Calu3 (cell line): ENCODE results near the gene SMARCD3. TPM values are rescaled to one million over a fixed set of nuclear protein-coding genes. Genes with fewer than 3 reads are reported as not detected.
A peak's percentile ranks its signal among the peaks of the same experiment; 100 is the strongest.

Experiments
- BruUV-seq: library from RNA; stranded (reverse); fragments of 400-500 nt; replicated peaks from 2 replicates; lab custom pipeline; 2021; lab: Mats Ljungman, UMichigan
- CTCF ChIA-PET: fragments of 300-600 bp; sonication (Branson Sonifier 250); formaldehyde crosslinking; loops from one replicate; lab custom pipeline; 2022; ENCODE audit warnings: antibody characterized with exemption; lab: Charles Lee
- DNase-seq: peaks from one replicate; pipeline ENCODE4 v3.0.0; 2022
- H3K27ac Mint-ChIP-seq: one replicate; pipeline ENCODE4 v1.8.0; 2022; ENCODE audit warnings: mixed read lengths; ENCODE audit not compliant: unreplicated experiment
- H3K27me3 Mint-ChIP-seq: one replicate; pipeline ENCODE4 v1.8.0; 2022; ENCODE audit warnings: mixed read lengths; ENCODE audit not compliant: unreplicated experiment
- H3K36me3 Mint-ChIP-seq: one replicate; pipeline ENCODE4 v1.8.0; 2022; ENCODE audit warnings: mild to moderate bottlenecking, moderate library complexity, mixed read lengths; ENCODE audit not compliant: insufficient read depth, unreplicated experiment
- H3K4me1 Mint-ChIP-seq: one replicate; pipeline ENCODE4 v1.8.0; 2022; ENCODE audit warnings: mild to moderate bottlenecking, low read depth, mixed read lengths; ENCODE audit not compliant: unreplicated experiment
- H3K4me3 Mint-ChIP-seq: one replicate; pipeline ENCODE4 v1.8.0; 2022; ENCODE audit warnings: mild to moderate bottlenecking, low read depth, moderate library complexity, mixed read lengths; ENCODE audit not compliant: unreplicated experiment
- H3K9me3 Mint-ChIP-seq: one replicate; pipeline ENCODE4 v1.8.0; 2022; ENCODE audit warnings: low read depth, mixed read lengths; ENCODE audit not compliant: unreplicated experiment
- CTCF ChIP-seq: fragments of 200-600 bp; IDR thresholded peaks from one replicate; pipeline ENCODE4 v1.8.0; 2022; ENCODE audit warnings: antibody characterized with exemption; ENCODE audit not compliant: unreplicated experiment
- intact Hi-C: fragments of 100-400 bp; cut with micrococcal nuclease; formaldehyde crosslinking; loops from one replicate; pipeline ENCODE4 v1.10.0; 2022; ENCODE audit not compliant: unreplicated experiment
- total RNA-seq: library from RNA; stranded (reverse); gene quantifications from 2 replicates; pipeline ENCODE4 v1.2.3, GENCODE V29; 2022

The SMARCD3 gene
- total RNA-seq, 1 experiment from 2014 or later = 2.3 TPM

GRCh38 chr7:151254851-151255250 is 6.4 kb upstream of the SMARCD3 start:
- Mint-ChIP-seq H3K36me3 (peaks cover 9% of the 10 kb centered on the region), H3K4me1 (peaks cover 9% of the 10 kb centered on the region), H3K9me3 (no peaks in the 10 kb centered on the region), H3K27me3 (peaks cover 100% of the 10 kb centered on the region), H3K4me3 (no peak overlapping the region), H3K27ac (no peak overlapping the region)
- TF ChIP-seq CTCF = no peak
- CTCF ChIA-PET = no interaction called here
- DNase-seq = no peak
- intact Hi-C loops = no loop called here
- no TSS peak for BruUV-seq

GRCh38 chr7:151254316-151254715 is 5.8 kb upstream of the SMARCD3 start:
- CTCF ChIA-PET = no interaction called here
- BruUV-seq = no TSS peak

GRCh38 chr7:151252961-151253711 is 4.6 kb upstream of the SMARCD3 start:
- peaks cover 100% of the 10 kb centered on the region for H3K27me3 Mint-ChIP-seq
- CTCF ChIA-PET = no interaction called here
- BruUV-seq = no TSS peak
- no peak for TF ChIP-seq CTCF
- H3K4me3 Mint-ChIP-seq = no peak overlapping the region
- intact Hi-C loops = no loop called here
- peaks cover 24% of the 10 kb centered on the region for H3K4me1 Mint-ChIP-seq
- H3K9me3 Mint-ChIP-seq = no peaks in the 10 kb centered on the region
- H3K36me3 Mint-ChIP-seq = peaks cover 16% of the 10 kb centered on the region
- DNase-seq = no peak
- no peak overlapping the region for H3K27ac Mint-ChIP-seq

More at GRCh38 chr7:151254316-151254715, 5.8 kb upstream of the SMARCD3 start:
- no peak for TF ChIP-seq CTCF
- peaks cover 100% of the 10 kb centered on the region for H3K27me3 Mint-ChIP-seq
- no peaks in the 10 kb centered on the region for H3K9me3 Mint-ChIP-seq
- no peak for DNase-seq
- H3K4me1 Mint-ChIP-seq = peaks cover 12% of the 10 kb centered on the region
- no peak overlapping the region for H3K4me3 Mint-ChIP-seq
- intact Hi-C loops = no loop called here
- no peak overlapping the region for H3K27ac Mint-ChIP-seq
- peaks cover 13% of the 10 kb centered on the region for H3K36me3 Mint-ChIP-seq

- H3K4me3 Mint-ChIP-seq = peak overlapping the region; percentile 42
- no peak for TF ChIP-seq CTCF
- CTCF ChIA-PET = interaction anchor here (1.2 kb wide), 1 partner anchor 10 kb away, joined by 3 read pairs; no protein-coding TSS in a partner anchor
- H3K27ac Mint-ChIP-seq = no peak overlapping the region
- no peak for DNase-seq
- H3K36me3 Mint-ChIP-seq = peaks cover 16% of the 10 kb centered on the region
- H3K9me3 Mint-ChIP-seq = no peaks in the 10 kb centered on the region
- no TSS peak for BruUV-seq
- peaks cover 28% of the 10 kb centered on the region for H3K4me1 Mint-ChIP-seq
- intact Hi-C loops = no loop called here
- H3K27me3 Mint-ChIP-seq = peaks cover 100% of the 10 kb centered on the region
Observed at GRCh38 chr7:151252561-151252835, 4.0 kb upstream of the SMARCD3 start.
